K562 (cell line): ENCODE results near the gene GALNT7. TPM values are rescaled to one million over a fixed set of nuclear protein-coding genes. Genes with fewer than 3 reads are reported as not detected.

Experiments
- DIDO1 ChIP-seq: fragments of 450-650 bp; IDR thresholded peaks from 2 replicates; pipeline ENCODE4 v1.6.1; 2016; ENCODE audit warnings: low read depth, missing biosample characterization, missing genetic modification characterization
- ESRRA ChIP-seq: fragments of 450-650 bp; IDR thresholded peaks from 2 replicates; pipeline ENCODE4 v1.6.1; 2014; ENCODE audit warnings: low read depth, mild to moderate bottlenecking, moderate library complexity, borderline replicate concordance
- HDGF ChIP-seq: fragments of 450-650 bp; IDR thresholded peaks from 2 replicates; pipeline ENCODE4 v1.6.1; 2016
- HINFP ChIP-seq: fragments of 450-650 bp; conservative IDR thresholded peaks from 2 replicates; pipeline ENCODE4 v1.6.1; 2016; ENCODE audit warnings: missing genetic modification characterization, low read depth, mild to moderate bottlenecking, control low read depth, missing compliant biosample characterization
- MBD2 ChIP-seq: sonication (generic); IDR thresholded peaks from 2 replicates; pipeline ENCODE4 v1.6.1; 2016; ENCODE audit warnings: low read depth, borderline replicate concordance
- NR0B1 ChIP-seq: fragments of 450-650 bp; IDR thresholded peaks from one replicate; pipeline ENCODE4 v1.6.1; 2018; ENCODE audit warnings: mild to moderate bottlenecking, moderate library complexity; ENCODE audit not compliant: partially characterized antibody
- NR2C2 ChIP-seq, 2 experiments: fragments of 200-800 bp in 1 of 2; sonication (Bioruptor generic) in 1 of 2; sonication (generic) in 1 of 2; formaldehyde crosslinking in 1 of 2; IDR thresholded peaks; 2 replicates each; pipeline versions ENCODE4 v1.6.1 to v1.8.0; 2016 to 2022; ENCODE audit warnings: mild to moderate bottlenecking in 1 of 2, missing compliant biosample characterization in 1 of 2, missing genetic modification characterization in 1 of 2, missing genetic modification reagents in 1 of 2
- RAD21 ChIP-seq, 2 experiments: fragments of 250-450 bp in 1 of 2; fragments of 450-650 bp in 1 of 2; sonication (Bioruptor Pico) in 1 of 2; formaldehyde crosslinking in 1 of 2; IDR thresholded peaks in 1 of 2; conservative IDR thresholded peaks in 1 of 2; 2 replicates each; pipeline versions ENCODE4 v1.4.0 to v1.8.0; 2020 to 2022; ENCODE audit warnings: mild to moderate bottlenecking in 2 of 2, moderate library complexity in 1 of 2
- SIN3A ChIP-seq, 2 experiments: fragments of 150-350 bp in 1 of 2; IDR thresholded peaks; 2 replicates each; pipeline ENCODE4 v1.6.1; 2011 to 2016; ENCODE audit warnings: borderline replicate concordance in 2 of 2, low read depth in 2 of 2, low read length in 2 of 2, mild to moderate bottlenecking in 2 of 2, moderate library complexity in 2 of 2; ENCODE audit not compliant: control insufficient read depth in 1 of 2
- ZNF263 ChIP-seq: sonication (generic); formaldehyde crosslinking; IDR thresholded peaks from 2 replicates; pipeline ENCODE4 v1.8.0; 2022; ENCODE audit warnings: mild to moderate bottlenecking, missing genetic modification reagents, borderline replicate concordance
- polyA plus RNA-seq, 8 experiments: library from polyadenylated mRNA; depleted of rRNA in 4 of 8; stranded (reverse) in 5 of 8; unstranded in 3 of 8; fragments of >200 nt; fragmentation: Nextera tagmentation in 2 of 8; fragmentation: Illumina TruSeq in 1 of 8; extraction: Ambion mirVana in 2 of 8; extraction: Trizol in 1 of 8; gene quantifications; 2 replicates each; pipeline versions ENCODE4 v1.2.1 to v1.2.3, GENCODE V29; 2011 to 2014; ENCODE audit warnings: inconsistent platforms in 1 of 8, missing spikeins in 1 of 8
- total RNA-seq, 7 experiments: library from RNA; depleted of rRNA in 6 of 7; stranded (reverse); fragments of >200 nt in 6 of 7; fragmentation: Illumina TruSeq in 2 of 7; extraction: Trizol in 2 of 7; gene quantifications; 2 replicates each; pipeline versions ENCODE4 v1.2.1 to v1.2.3, GENCODE V29; 2011 to 2021; ENCODE audit warnings: low replicate concordance in 1 of 7

GALNT7 gene
- total and polyA plus RNA-seq, 9 of the 15 experiments (the other 6 are each of a cell fraction or from before 2014, with no cell fraction given), result 16.7 to 38.7 (median 31.1) TPM

- TF ChIP-seq ZNF263 (no peak), DIDO1 (no peak), NR0B1 (no peak), MBD2 (no peak), ESRRA (no peak), RAD21 (CRISPR knock-in tag; conservative IDR thresholded peaks at IDR 0.05 in 1 of 2, IDR thresholded peaks at IDR 0.05 in 1 of 2) (no peak), HINFP (no peak), HDGF (no peak), NR2C2 (CRISPR knock-in tag; IDR thresholded peaks at IDR 0.05) (no peak), NR2C2 (tag; IDR thresholded peaks at IDR 0.05) (no peak), SIN3A (IDR thresholded peaks at IDR 0.05; ENCODE audit: borderline replicate concordance in 2 of 2, control insufficient read depth in 1 of 2, low read depth in 2 of 2, low read length in 2 of 2) (no peak)
These were observed 175.3 kb downstream of the GALNT7 start (continued) for GRCh38 chr4:173343832-173344397.
